Stimulated activated CD4-positive, alpha-beta T cell treated with anti-CD3 and anti-CD28 coated beads, Interleukin-1b, Interleukin-23, amount 100 ng/mL, for 4 hours (primary cell): ENCODE measurements around the gene KIF1A.
"Not testable (repeated sequence)": the region's sequence is repeated elsewhere in the genome, so short reads cannot be mapped to it uniquely, and the experiment has no call there.

ENCODE experiments used
- DNase-seq, 2 donors: peaks; one replicate each; pipeline ENCODE4 v3.0.0-alpha.2; 2020; ENCODE audit warnings: low read depth in 2 of 2

KIF1A gene

GRCh38 chr2:240703417-240704341, 116.3 kb downstream of the KIF1A start:
- no peak for DNase-seq

GRCh38 chr2:240702640-240703011, 117.4 kb downstream of the KIF1A start:
- DNase-seq, result no peak

- no peak for DNase-seq
These were observed 118.0 kb downstream of the KIF1A start for GRCh38 chr2:240701736-240702639.

- DNase-seq, result no peak
These were observed 118.8 kb downstream of the KIF1A start for GRCh38 chr2:240701091-240701735.

- not testable (repeated sequence) for DNase-seq
These were observed 119.4 kb downstream of the KIF1A start for GRCh38 chr2:240700616-240701015.

- DNase-seq, result not testable (repeated sequence)
These were observed 120.2 kb downstream of the KIF1A start for GRCh38 chr2:240699835-240700234.

- not testable (repeated sequence) for DNase-seq
These were observed 121.0 kb downstream of the KIF1A start for GRCh38 chr2:240698852-240699561.

GRCh38 chr2:240696469-240696868, 123.5 kb downstream of the KIF1A start:
- DNase-seq, result not testable (repeated sequence)

- not testable (repeated sequence) for DNase-seq
These were observed 124.4 kb downstream of the KIF1A start for GRCh38 chr2:240695593-240695992.

- not testable (repeated sequence) for DNase-seq
These were observed 125.7 kb downstream of the KIF1A start for GRCh38 chr2:240694304-240694703.

GRCh38 chr2:240692583-240693561, 127.1 kb downstream of the KIF1A start:
- DNase-seq, result not testable (repeated sequence)

- DNase-seq, result not testable (repeated sequence)
These were observed 128.2 kb downstream of the KIF1A start, which contains the start of gene AQP12A for GRCh38 chr2:240691631-240692420. TSS of gene AQP12A (plus strand) at chr2:240691866. CDS start at chr2:240691914, 48 bp downstream.

- DNase-seq, result not testable (repeated sequence)
These were observed 129.0 kb downstream of the KIF1A start for GRCh38 chr2:240691075-240691427.

- DNase-seq, result not testable (repeated sequence)
These were observed 129.5 kb downstream of the KIF1A start for GRCh38 chr2:240690421-240691074.

GRCh38 chr2:240689975-240690374, 130.0 kb downstream of the KIF1A start:
- DNase-seq, result no peak

- DNase-seq, result no peak
These were observed 131.5 kb downstream of the KIF1A start for GRCh38 chr2:240688553-240688919.

GRCh38 chr2:240687741-240688552, 132.1 kb downstream of the KIF1A start:
- no peak for DNase-seq
